Activated CD4-positive, CD25-positive, alpha-beta regulatory T cell (primary cell): ENCODE data around the gene FOXK2.
A peak's percentile ranks its signal among the peaks of the same experiment; 100 is the strongest.

ENCODE experiments used
- DNase-seq, 4 experiments: peaks; one replicate each; lab custom pipeline; 2025; lab: John Stamatoyannopoulos, UW

FOXK2 gene

DNA sequence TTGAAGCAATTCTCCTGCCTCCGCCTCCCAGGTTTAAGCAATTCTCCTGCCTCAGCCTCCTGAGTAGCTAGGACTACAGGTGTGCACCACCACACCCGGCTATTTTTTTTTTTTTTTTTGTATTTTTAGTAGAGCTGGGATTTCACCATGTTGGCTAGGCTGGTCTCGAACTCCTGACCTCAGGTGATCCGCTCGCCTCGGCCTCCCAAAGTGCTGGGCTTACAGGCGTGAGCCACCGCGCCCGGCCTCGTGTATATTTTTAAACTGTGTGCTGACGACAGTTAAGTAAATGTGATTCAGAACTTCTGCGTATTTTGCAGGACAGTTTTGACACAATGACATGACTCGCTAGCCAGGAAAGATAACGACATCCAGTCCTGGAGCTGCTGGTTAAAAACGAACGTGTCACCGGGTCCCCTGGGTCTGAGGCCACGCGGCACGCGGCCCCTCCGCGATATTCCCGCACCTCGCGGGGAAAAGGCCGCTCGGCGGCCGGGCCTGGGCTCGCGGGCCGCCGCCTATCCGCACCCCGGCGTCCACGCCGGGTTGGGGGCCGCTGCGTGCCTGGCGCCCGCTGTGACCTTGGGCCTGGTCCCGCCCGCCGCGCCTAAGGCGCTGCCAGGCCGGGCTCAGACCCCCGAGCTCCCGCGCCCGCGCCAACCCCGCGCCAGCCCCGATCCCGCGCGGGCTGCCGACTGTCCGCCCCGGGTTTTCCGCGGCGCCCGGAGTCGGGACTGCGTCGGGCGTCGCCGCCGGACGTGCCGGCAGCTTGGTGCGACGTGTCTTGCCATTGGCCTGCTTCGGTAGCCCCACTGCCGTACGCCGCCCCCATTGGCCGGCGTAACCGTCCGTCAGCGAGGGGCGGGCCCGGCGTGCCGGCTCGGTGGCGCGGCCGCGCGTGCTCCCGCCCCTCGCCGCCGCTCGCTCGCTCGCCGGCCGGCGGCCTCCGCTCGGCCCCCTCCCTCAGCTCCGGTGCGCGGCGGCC is at the start of gene FOXK2:
Gene FOXK2 (plus strand): TSS at position 907 of the 985 bp plus-strand sequence. CDS start 157 bp downstream, outside the sequence.
- DNase-seq, result peak; percentile 83 to 92 (median 88)

DNA sequence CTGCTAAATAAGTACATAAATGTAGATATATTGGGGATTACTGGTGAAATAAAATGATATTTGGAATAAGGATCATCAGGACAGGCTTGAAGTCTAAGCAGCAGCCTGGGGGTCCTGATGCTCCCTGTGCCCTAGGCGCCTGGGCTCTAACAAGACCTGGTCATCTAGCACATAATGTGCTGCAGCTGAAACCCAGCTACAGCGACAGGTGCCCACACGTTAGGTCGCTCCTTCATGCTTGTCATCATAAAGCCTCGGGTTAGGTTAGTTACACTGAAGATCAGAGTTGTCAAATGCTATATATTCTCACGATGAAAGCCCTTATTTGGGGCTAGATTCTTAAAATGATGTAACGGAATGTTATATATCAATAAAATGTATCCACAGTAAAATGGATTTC is 49.5 kb upstream of the FOXK2 start:
- no peak for DNase-seq

DNA sequence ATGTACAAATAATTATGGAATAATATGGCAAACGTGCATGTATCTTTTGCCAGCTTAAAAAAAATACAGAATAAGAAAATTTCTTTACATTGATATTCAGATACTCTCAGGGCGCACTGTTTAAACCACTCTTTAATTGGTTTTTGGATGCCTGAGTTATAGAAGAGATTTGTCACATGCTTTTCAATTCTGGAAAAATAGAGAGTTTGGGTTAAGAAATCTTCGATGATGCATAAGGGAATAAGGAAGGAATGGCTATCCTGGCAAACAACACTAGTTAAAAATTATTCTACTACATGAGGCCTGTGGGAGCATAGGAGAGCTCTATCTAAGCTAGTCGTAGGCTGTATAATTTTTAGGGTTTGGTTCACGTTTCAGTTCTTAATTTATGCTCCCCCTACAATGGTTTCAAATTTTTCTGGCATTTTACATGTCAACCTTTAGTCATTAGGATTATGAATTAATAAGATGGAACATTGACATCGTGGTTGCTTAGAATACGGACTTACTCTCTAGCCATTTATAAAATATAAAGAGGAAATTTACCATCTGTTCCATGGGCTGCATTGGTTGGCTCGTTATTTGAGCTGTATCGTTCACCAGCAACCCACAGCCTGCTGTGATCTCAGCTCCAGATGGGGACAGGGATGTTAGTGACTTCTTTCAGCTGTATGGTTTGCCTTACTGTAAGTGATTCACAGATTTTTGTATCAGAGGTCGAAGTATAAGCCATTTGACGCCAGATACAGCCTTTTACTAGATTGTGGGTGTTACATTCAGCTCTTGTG is 45.1 kb upstream of the FOXK2 start:
- no peak for DNase-seq

DNA sequence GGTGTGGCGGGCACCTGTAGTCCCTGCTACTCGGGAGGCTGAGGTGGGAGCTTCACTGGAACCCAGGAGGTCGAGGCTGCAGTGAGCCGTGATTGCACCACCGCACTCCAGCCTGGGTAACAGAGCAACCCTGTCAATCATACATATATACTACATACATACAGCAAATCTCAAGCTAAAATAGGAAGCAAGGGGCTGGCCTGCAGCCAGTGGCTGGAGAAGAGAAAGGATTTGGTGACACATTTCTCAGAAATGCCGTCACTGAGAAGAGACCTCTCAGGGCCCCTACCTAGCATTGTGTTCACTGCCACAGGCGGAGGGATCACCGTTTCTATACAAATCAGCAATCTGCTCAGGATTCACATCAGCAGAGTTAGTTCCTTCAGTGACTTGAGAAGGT is 44.1 kb upstream of the FOXK2 start:
- DNase-seq, result no peak

DNA sequence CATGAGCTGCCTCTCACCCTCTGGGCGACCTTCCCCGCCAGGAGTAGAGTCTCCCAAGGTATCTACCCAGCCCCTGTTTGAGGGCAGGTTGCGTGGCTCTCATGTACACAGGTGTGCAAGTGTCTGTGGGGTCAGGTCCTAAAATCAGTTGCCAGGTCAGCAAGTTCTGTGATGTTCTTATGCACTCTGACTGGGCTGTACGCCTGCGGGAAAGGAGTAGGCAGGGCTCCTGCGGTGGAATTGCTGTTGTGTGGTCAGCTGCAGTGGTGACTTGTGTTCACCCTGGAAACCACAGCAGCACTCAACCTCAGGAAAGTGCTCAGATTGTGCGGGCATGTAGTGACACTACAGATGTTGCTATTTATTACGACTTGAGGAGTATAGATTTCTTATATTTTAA is 41.6 kb upstream of the FOXK2 start:
- no peak for DNase-seq

DNA sequence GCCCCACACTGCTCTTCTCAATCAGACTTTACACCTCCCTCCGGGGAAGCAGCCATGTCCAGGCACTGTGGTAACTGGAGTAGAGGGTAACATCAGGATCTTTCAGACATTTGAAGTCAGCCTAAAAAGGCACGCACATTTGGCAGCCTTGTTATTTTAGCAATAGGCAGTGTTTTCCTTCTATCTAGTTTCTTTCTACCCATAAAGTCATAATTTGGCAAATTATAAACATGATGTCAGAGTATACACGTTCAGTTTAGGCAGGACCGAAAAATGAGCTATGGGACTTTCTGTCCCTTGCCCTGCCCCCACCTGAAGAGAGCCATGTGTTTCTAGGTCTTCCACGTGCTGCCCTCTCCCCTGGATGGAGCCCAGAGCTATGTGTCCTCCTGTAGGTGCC is 39.9 kb upstream of the FOXK2 start:
- no peak for DNase-seq

DNA sequence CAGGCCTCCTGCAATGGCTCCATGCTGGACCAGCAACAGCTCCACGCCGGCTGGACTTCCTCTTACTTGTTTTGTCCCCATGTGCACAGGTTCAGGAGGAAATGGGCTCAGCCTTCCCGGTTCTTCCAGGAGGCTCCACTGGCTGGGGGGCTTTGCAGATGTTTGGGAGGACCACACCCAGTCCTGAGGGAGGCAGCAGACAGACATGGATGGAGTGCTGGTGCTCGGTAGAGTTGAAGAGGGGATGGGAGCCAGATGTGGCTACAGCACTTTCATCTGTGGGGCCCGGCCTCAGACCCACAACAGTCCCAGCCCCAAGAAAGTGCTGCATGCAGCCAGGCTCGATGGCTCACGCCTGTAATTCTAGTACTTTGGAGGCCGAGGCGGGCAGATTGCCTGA is 39.2 kb upstream of the FOXK2 start:
- DNase-seq, result no peak

DNA sequence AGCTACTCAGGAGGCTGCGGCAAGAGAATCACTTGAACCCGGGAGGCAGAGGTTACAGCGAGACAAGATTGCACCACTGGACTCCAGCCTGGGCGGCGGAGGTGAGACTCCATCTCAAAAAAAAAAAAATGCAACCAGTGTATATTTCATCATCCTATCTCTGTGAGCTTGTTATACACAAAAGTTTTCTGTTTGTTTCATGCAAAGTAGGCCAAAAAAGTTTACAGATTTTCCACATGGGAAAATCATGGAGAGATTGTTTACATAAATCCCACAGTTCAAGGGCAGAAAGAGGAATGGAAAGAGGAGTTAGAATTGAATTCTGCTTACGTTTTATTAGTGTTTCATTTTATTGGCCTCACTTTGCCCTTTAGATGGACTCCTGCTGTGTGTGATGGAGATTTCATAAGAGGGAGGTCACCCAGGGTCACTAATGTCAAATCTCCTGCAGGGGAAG is 36.3 kb upstream of the FOXK2 start:
- DNase-seq, result no peak

DNA sequence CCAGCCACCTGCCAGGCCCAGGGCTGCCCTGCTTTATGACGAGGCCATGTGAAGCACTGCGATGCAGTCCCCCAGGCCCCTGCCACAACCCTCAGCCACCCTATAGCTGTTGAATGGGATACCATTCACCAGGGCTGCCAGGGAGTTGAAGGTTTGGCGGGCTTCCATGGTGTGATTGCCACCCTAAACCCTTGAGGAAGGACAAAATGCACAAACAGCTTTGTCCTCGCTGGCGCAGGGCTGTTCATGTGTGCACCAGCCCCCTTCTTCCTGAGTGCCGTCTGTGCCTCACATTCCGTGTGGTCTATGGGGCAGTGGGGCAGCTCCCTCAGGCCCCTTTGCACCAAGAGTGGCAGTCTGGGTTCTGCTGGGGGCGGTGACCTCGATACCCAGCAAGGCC is 35.7 kb upstream of the FOXK2 start:
- DNase-seq, result no peak

DNA sequence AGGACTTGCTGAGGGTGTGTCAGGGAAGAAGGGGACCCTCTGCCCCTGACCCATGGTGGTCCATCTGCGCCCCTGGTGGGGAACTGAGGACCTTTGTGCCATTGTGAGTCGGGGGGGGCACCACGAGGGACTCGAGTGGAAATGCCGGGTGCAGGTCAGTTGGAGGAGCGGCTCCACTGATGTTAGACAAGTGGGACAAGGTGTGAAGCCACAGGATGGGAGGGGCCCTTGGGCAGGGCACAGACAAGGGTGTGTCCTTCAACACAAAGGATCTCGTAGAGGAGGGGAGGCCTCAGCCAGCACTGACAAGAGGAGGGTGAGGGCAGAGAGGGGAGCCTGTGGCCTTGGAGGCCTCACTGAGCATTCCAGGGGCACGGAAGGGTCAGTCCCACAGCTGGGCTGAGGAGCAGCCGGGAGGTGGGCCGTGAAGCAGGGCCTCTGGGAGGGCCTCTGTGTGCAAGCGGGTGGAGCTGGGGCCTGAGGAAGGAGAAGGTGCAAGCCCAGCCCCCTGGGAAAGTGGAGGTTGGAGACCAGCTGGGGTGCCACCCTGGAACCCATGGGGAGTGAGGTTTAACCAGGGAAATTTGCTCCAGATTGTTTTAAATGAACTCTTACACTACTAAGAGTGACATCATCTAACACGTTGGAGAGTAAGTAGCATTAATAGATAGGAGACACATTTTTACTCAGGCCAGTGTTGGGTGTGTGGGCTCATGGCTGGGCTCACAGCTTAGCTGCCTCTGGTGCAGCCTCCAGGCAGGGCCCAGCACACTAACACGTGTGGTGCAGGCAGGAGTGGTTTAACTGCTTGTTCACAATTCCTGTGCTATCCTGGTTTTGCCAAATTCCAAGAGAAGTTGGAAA is 33.1 kb upstream of the FOXK2 start:
- no peak for DNase-seq

DNA sequence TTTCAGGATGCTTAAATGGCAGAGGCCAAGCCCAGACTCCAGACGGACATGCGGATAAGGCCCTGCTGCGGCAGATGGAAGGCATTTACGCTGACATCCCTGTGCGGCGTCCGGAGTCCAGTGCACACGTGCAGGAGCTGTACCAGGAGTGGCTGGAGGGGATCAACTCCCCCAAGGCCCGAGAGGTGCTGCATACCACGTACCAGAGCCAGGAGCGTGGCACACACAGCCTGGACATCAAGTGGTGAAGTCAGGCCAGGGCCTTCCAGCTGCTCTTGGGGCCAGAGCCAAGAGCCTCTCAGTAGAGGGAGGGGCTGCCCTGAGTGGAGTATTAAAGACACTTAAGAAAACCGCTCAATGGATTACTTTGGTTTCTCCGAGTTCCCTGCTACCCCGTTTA is 31.6 kb upstream of the FOXK2 start:
- no peak for DNase-seq

DNA sequence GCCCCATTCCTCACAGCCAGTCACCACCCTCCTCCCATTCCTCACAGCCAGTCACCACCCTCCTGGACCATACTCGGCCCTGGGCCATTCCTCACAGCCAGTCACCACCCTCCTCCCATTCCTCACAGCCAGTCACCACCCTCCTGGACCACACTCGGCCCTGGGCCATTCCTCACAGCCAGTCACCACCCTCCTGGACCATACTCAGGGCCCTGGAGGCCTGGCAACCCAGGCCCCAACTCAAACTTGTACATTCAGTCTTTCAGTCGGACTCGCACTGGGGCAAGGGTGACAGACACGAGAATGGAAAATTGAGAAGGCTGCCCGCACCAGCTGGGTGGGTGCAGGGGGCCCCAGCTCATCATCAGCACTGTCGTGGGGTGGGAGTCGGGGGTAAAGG is 30.4 kb upstream of the FOXK2 start:
- DNase-seq, result no peak

DNA sequence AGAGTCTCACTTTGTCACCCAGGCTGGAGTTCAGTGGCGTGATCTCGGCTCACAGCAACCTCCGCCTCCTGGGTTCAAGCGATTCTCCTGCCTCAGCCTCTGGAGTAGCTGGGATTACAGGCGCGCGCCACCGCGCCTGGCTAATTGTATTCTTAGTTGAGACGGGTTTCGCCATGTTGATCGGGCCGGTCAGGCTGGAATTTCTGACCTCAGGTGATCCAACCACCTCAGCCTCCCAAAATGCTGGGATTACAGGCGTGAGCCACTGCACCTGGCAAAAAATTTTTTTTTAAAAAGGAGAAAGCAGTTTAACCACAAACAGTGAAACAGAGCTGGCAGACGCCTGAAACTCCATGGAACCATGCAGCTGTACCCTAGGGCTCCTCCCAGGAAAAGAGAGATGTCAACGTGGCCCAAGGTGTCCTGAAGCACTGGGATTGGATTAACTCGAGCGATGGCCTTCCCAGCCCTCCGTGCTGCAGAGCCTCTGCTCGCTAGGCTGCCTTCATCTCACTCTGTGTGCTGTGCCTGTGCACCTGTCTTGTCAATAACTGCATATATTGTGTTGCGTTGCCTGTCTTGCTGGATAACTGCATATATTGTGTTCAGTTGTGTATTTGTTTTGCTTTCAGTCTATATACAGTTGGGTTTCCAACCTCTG is 29.6 kb upstream of the FOXK2 start:
- no peak for DNase-seq

DNA sequence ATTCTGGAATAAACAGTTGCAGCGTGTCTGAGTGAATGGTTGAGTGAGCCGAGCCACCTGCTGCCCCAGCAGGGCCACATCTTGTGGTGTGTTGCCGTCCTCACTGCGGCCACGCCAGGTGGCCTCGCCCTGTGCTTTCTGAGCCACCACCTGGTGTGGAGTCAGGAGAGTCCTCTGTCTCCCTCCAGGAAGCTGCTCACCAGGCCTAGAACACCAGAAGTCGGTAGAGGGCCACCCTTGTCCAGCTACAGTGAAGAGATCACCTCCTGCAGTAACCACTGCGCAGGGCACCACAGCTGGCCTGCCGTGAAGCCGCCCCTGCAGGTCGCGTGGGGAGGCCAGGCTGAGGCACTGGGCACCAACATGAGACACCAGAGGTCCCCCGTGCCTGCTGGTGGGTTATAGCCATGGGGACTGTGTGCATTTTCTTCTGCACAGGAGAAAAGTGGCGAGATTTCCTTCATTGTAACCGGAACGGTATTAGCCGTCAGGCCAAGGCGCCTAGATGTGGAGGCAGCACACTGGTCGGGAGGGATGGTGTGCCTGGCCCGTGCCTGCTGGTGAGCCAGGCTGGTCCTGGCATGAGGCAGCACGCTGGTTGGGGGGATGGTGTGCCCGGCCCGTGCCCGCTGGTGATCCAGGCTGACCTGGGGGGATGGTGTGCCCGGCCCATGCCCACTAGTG is 28.9 kb upstream of the FOXK2 start:
- no peak for DNase-seq

DNA sequence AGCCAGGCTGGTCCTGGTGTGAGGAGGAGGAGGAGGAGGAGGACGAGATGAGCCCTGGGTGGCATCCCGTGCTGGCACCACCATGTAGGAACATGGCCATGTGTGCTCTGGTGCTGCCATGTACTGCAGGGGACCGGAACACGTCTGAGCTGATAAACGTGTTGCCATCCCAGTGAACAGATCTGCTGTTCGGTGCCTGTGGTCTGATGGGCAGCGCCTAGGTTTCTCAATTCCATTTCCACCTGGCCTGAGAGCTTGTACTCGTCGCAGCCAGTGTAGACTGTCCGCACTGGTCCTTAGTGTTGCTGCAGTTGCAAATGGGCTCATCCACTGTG is 28.4 kb upstream of the FOXK2 start:
- no peak for DNase-seq

DNA sequence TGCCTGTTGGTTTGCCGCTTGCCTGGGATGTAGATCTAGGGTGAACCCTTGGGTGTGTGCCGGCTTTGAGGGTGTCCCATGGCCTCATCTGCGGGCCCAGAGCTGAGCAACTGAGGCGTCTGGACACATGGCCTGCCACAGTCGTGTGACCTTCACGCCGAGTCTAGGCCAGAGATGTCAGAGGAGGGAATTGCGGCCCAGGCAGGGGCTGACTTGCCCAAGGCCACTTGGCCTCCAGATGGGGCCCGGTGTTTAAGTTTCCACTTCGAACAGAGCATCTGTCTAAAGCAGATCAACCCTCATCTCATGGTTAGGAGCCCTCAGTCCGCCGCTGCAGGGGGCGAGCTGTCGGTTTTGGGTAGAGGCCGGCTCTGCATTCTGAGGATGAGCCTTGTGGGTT is 28.0 kb upstream of the FOXK2 start:
- DNase-seq, result no peak

DNA sequence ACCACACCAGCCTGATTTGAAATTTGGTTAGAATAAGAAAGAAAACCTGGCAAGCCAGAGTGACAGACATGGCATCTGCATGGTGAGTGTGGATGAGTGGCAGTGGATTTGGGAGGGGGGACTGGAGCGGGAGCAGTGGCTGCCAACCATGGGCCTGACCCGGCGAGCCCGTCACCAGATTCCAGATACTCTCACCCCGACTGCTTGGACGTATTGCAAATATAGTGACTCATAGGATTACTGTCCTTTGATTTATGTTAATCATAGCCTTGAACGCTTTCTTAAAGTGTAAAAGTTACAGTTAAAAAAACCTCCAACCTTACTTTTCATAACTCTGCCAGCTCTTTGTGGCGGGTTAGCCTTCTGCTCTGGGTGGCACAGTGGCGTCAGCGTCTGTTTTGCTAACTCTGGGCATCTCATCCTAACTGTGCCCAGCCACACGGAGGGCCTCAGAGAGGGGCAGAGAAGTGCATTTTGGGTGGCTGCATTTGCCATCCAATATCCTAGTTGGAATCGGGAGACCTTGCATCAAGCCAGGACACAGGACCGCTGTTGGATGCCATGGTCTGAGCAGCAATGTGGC is 26.8 kb upstream of the FOXK2 start:
- no peak for DNase-seq

DNA sequence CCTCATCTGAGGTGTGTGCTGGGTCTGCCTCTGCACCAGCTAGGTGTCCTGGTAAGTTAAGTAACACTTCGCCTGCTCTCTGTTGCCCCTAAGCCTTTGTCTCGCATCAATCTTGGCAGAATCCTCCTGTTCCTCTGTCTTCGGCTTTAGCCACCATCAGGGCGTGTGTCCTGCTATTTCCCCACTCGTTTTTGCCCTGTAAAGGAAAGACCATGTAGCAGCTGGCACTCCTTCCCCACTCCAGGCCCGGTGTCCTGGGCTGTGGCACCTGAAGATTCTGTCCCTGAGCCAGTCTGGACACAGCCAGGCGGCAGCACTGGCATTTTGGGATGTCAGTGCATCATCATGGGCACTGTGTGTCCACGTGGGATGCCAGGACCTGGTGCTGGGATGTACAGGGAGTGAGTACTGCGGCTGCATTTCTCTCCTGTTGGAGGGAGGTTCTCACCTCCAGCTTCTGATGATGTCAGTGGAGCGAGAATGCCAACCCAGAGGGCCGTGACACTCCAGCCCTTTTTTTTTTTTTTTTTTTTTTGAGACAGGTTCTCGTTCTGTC is 26.2 kb upstream of the FOXK2 start:
- no peak for DNase-seq

DNA sequence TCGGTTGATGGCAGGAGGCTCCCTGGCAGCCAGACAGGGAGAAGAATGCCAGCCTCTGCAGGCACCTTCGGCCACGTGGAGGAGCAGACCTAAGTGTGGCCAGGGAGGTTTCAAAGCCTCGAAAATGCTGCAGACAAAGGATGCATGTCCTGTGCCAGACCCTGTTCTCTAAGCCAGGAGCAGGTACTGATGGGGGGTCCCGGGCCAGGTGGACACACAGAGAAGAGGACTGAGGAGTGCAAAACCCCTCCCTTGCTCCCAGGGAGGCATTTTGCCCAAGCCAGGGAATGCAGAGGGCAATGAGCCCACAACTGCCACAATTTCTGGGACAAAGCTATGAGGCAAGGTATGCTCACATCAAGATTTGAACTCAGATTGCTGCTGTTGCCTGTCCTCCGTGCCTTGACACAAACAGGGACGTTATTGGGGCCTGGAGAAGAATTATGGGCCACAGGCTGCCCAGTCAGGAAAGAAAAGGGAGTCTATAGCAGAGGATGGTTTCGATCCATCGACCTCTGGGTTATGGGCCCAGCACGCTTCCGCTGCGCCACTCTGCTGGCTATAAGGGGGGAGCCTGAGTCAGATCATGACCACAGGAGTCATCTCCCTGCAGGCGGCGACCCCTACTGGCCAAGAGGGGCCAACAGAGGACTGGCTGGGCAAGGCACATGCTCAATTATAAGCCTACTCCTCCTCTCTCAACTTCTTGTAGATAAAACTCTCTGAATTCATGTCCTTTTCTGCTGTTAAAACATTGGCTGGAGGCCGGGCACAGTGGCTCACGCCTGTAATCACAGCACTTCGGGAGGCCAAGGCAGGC is 25.1 kb upstream of the FOXK2 start:
- DNase-seq, result peak; percentile 69 to 76 (median 75)
